Hematopoietic multipotent progenitor cell treated with erythropoietin and hydrocortisone succinate and interleukin-3 and kit ligand, for 15 days (in vitro differentiated cells): ENCODE data around the gene CROCC2.

Source experiments
- DNase-seq: peaks from one replicate; pipeline ENCODE4 v3.0.0-alpha.2; 2015; ENCODE audit warnings: low spot score

CROCC2 gene

GRCh38 chr2:240921311-240921994 is 15.3 kb downstream of the CROCC2 start:
- no peak for DNase-seq

- no peak for DNase-seq
These were observed 15.8 kb downstream of the CROCC2 start for GRCh38 chr2:240921995-240922244.

DNA sequence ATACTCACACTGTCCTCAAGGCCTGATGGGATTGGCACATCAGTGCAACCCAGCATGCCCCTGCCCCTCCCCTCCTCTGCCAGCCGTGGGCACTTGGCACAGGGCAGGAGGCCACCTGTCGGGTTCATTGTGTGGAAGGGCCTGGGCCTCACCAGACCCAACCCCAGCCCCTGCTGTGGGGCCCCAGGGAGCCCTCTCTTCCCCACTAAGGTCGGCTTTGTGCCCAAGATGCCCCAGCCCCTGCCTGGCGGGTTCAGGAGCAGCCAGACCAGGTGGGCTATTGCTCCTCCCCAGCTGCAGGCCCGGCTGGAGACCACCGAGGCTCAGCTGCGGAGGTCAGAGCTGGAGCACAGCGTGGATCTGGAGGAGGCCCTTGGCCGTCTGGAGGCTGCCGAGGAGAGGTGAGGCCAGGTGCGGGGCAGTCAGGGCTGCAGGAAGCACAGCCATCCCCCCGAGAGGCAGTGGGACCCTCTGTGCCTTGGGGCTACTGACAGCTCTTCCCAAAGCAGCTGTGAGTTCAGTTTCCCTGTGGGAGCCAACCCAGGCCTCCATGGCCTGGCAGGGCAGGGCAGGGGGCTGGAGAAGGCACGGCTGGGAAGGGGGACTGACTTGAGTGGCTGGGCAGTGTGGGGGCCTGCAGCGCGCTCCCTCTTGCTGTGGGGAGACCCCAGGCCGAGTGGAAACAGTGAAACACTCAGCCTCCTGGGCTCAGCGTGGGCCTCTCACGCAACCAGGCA is 16.3 kb downstream of the CROCC2 start:
- no peak for DNase-seq

DNA sequence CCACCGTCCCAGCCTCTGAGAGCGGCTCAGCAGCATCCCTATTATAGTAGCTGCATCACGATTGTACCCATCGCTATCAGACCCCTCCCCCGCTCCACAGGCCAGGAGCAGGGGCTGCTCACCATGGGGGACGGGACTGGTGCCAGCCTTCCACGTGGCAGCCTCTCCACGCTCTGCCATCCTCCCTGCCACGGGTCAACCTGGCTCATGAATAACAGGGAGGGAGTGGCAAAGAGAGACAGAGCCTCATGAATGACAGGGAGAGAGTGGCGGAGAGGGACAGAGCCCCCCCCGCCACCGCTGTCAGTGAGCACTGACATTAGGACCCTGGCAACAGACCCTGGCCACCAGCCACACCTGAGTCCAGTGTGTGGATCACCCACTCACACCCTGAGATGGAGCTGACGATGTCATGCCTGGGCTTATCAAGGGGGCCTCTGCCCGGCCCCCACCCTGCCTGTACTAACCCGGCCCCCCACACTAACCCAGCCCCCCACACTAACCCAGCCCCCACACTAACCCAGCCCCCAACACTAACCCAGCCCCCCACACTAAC is 16.9 kb downstream of the CROCC2 start:
- DNase-seq = no peak

DNA sequence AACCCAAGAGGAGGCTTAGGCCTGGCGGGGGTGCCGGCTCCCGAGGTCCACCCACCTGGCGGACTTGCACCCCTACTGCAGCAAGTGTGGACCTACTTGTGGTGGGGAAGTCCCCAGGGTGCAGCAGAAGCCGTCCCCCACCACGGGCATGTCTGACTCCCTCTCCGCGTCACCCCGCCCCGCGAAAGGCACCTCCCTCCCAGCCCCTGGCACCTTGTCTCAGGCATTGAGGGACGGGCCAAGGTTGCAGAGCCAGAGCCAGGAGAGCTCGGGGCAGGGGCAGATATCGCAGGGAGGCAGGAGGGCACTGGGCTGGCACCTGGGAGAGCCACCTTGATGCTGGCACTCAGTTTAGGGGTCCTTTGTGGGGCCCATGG is 19.0 kb downstream of the CROCC2 start:
- DNase-seq = no peak

DNA sequence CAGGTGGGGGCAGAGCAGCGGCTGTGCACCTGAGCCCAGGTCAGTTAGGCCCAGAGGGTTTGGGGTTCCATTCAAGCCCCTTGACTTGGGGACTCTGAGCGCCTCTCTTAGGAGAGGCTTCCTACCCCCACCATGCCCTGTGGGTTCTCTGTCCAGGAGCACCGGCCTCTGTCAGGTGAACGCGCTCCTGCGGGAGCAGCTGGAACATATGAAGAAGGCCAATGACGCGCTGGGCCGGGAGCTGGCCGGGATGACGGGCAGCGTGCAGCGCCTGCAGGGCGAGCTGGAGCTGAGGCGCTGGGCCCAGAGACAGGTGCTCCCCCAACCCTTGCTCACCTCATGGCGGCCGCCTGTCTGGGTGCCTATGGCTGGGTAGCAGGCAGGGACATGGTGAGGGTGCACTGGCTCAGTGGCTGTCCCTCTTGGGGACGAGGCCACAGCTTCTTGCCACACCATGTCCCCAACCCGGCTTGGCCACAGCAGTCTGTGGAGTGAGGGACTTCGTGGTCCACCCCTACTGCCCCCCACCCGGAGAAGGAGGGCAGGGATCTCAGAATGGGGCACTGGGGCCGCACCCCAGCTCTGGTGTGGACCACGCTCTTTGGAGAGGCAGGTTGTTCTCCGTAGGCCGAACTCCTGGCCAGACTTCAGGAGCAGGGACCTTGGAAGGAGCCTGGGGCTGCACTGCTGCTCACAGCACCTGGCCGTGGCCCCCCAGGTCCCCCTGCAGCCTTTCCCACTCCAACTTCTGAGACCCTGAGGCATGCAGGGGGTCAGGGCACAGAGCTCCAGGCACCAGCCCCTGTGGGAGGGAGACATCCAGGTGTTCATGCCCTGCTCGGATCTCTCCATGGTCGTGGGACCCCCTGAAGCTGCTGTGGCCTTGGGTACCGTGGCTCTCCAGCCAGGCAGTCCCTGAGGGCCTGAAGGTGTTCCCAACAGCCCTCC is 19.7 kb downstream of the CROCC2 start:
- DNase-seq = no peak

- DNase-seq = no peak
These were observed 20.6 kb downstream of the CROCC2 start for GRCh38 chr2:240926516-240927389.

- no peak for DNase-seq
These were observed 21.2 kb downstream of the CROCC2 start for GRCh38 chr2:240927390-240927781.

GRCh38 chr2:240928476-240929363 is 22.6 kb downstream of the CROCC2 start:
- DNase-seq = no peak

GRCh38 chr2:240929364-240930095 is 23.4 kb downstream of the CROCC2 start:
- no peak for DNase-seq

GRCh38 chr2:240930096-240930630 is 24.0 kb downstream of the CROCC2 start:
- no peak for DNase-seq

DNA sequence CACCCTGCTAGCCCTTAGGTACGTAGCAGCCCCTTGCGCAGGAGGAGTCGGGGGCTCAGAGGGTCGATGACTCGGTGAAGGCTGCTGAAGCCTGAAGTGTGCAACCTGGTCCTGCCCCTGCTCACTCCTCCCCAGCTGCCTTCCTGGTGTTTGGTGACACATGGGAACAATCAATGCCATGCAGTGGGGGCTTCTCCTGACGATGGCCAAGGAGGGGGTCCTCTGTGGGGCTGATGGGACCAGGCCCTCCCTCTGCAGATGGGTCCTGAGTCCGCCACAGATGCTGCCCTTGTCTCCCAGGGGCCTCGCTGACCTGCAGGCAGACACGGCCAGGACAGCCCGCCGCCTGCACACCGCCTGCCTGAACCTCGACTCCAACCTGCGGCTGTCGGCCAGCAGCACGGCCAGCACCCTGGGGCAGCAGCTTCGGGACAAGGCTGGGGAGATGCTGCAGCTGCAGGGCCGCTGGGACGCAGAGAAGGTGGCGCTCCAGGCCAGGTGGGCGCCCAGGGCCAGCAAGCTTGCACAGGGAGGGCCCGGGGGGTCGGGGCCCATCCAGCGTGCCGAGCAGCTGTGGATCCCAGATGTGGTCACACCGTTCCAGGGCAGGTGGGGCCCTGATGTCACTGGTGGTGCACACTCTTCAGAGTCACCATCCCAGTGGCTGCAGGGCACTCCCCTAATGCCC is 24.6 kb downstream of the CROCC2 start:
- no peak for DNase-seq

DNA sequence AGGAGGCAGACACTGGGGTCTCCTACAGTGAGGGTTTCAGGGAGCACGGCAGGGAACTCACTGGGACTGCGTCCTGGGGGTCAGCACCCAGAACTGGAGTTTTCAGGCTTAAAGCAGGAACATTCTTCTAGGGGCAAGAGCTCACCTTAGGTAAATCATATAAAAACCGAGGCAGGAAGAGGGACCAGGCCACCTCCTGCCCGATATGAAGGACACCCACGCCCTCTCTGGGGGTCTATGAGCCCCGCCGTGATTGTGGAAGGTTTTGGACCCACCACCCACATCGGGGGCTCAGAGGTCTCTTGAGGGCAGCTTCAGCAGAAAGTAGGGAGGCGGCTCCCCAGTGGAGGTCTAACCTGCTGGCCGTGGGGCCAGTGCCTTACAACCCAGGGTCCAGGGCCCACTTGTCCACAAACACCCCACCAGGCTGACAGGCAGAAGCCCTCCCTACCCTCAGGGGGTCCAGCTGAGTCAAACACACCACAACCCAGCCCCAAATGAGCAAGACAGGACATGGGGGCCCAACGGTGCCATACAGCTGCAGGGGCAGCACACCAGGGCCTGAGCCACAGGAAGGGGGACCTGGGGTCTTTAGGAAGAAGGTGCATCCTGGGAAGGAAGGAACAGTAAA is 25.3 kb downstream of the CROCC2 start:
- DNase-seq = no peak

- DNase-seq = no peak
These were observed 26.0 kb downstream of the CROCC2 start for GRCh38 chr2:240932001-240932723.

- no peak for DNase-seq
These were observed 26.6 kb downstream of the CROCC2 start for GRCh38 chr2:240932724-240933047.

DNA sequence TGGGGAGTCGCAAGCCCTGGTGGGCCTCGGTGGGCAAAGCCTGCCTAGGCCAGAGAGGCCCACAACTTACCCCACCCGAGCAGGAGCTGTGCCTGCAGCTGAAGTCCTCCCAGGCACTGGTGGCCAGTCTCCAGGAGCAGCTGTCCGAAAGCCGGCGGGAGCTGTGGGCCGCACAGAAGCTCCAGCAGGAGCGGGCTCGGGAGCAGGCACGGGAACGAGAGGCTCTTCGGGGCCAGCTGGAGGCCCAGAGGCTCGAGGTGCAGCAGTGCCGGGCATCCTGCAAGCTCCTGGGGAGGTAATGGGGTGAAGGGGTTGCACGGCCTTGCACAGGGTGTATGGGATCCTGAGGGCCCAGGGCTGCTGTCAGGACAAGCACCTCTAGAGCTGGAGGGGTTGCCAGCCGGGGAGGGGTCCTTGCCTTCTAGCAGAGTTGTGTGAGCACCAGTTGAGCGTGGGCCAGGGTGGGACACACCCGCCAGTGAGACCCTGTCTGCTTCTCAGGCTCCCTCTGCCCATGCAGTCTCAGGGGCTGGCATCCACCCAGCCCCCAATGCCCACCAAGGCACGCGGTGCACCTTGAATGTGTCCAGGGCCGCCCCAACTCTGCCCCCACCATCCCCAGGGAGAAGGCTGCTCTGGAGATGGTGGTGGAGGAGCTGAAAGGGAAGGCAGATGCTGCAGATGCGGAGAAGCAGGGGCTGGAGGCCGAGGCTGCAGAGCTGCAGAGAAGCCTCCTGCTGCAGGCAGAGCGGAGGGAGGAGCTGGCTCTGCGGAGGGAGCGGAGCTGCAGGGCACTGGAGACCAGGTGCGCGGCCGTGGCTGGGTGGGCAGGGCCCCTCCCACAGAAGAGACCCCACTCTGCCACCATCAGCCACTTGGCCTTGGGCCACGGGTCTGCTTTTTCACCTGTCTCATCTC is 27.2 kb downstream of the CROCC2 start:
- DNase-seq = no peak
